CD1c-positive myeloid dendritic cell (primary cell): ENCODE data around the gene PGM1.
"Not testable (repeated sequence)": the region's sequence is repeated elsewhere in the genome, so short reads cannot be mapped to it uniquely, and the experiment has no call there.

Experiments
- DNase-seq: peaks from one replicate; pipeline ENCODE4 v3.0.0-alpha.2; 2016; ENCODE audit errors: extremely low spot score

PGM1 gene

GRCh38 chr1:63593303-63593885 is at the start of gene PGM1:
Gene PGM1 (plus strand): TSS chr1:63593411. CDS start chr1:63593489, 78 bp downstream.
- peak; percentile 74 for DNase-seq

- DNase-seq, result no peak
These were observed 47.4 kb upstream of the PGM1 start for GRCh38 chr1:63545780-63546179.

- no peak for DNase-seq
These were observed 45.5 kb upstream of the PGM1 start for GRCh38 chr1:63547621-63548294.

- DNase-seq, result no peak
These were observed 44.9 kb upstream of the PGM1 start for GRCh38 chr1:63548303-63548702.

- DNase-seq, result no peak
These were observed 44.3 kb upstream of the PGM1 start for GRCh38 chr1:63548877-63549276.

GRCh38 chr1:63555480-63555879 is 37.7 kb upstream of the PGM1 start:
- DNase-seq, result no peak

- peak; percentile 43 for DNase-seq
These were observed 35.7 kb upstream of the PGM1 start for GRCh38 chr1:63557365-63557987.

- DNase-seq, result no peak
These were observed 33.9 kb upstream of the PGM1 start for GRCh38 chr1:63559357-63559756.

GRCh38 chr1:63563745-63564144 is 29.5 kb upstream of the PGM1 start:
- no peak for DNase-seq

- DNase-seq, result no peak
These were observed 24.1 kb upstream of the PGM1 start for GRCh38 chr1:63569068-63569467.

GRCh38 chr1:63569640-63570316 is 23.4 kb upstream of the PGM1 start:
- DNase-seq, result no peak

- DNase-seq, result not testable (repeated sequence)
These were observed 20.5 kb upstream of the PGM1 start for GRCh38 chr1:63572686-63573085.

GRCh38 chr1:63574203-63574796 is 18.9 kb upstream of the PGM1 start:
- not testable (repeated sequence) for DNase-seq

- peak; percentile 63 for DNase-seq
These were observed 17.8 kb upstream of the PGM1 start for GRCh38 chr1:63575340-63575826.

- not testable (repeated sequence) for DNase-seq
These were observed 6.9 kb upstream of the PGM1 start for GRCh38 chr1:63586326-63586725.

- no peak for DNase-seq
These were observed 3.0 kb upstream of the PGM1 start for GRCh38 chr1:63590166-63590560.

- DNase-seq, result no peak
These were observed 492 bp upstream of the PGM1 start for GRCh38 chr1:63592536-63593302.

- DNase-seq, result peak; percentile 67
These were observed 835 bp downstream of the PGM1 start for GRCh38 chr1:63593886-63594605.

GRCh38 chr1:63595435-63595834 is 2.2 kb downstream of the PGM1 start:
- DNase-seq, result no peak

- no peak for DNase-seq
These were observed 6.6 kb downstream of the PGM1 start for GRCh38 chr1:63599799-63600198.

- DNase-seq, result no peak
These were observed 7.0 kb downstream of the PGM1 start for GRCh38 chr1:63600248-63600647.
